ENCODE measurements around the gene PARD6G.

PARD6G gene

DNA sequence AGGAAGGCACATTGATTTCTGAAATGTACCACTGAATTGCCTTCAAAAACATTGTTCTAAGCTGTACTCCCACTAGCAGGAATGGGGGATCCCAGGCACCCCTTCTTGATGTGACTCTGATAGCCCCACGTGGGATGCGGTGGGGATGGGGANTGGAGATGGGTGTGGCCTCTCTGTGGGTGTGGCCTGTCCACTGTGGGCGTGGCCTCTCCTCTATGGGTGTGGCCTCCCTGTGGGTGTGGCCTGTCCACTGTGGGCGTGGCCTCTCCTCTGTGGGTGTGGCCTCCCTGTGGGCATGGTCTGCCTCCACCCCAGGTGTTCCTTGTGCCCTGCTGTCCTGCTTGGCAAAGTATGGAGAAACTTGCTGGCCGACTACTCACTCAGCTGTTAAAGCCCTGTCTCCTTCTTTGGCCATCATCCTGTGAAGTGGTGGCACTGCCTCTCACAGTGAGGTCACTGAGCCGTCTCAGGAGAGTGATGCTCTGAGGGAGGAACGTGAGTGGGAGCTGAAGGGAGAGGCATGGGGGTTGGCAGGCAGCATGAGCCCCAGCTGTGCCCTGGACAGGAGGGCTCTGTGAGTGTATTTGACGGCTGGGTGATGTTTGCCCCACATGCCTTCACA lies 6.7 kb upstream of the PARD6G start:
- no peak overlapping the region for H3K4me3 ChIP-seq (ENCODE audit: low read depth, low read length)
- TF ChIP-seq, protein P1, sequence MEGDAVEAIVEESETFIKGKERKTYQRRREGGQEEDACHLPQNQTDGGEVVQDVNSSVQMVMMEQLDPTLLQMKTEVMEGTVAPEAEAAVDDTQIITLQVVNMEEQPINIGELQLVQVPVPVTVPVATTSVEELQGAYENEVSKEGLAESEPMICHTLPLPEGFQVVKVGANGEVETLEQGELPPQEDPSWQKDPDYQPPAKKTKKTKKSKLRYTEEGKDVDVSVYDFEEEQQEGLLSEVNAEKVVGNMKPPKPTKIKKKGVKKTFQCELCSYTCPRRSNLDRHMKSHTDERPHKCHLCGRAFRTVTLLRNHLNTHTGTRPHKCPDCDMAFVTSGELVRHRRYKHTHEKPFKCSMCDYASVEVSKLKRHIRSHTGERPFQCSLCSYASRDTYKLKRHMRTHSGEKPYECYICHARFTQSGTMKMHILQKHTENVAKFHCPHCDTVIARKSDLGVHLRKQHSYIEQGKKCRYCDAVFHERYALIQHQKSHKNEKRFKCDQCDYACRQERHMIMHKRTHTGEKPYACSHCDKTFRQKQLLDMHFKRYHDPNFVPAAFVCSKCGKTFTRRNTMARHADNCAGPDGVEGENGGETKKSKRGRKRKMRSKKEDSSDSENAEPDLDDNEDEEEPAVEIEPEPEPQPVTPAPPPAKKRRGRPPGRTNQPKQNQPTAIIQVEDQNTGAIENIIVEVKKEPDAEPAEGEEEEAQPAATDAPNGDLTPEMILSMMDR (IDR thresholded peaks at IDR 0.05; ENCODE audit: borderline replicate concordance, insufficient read depth, low read depth, low read length), result no peak

GRCh38 chr18:80253236-80253635 lies 5.9 kb upstream of the PARD6G start:
- TF ChIP-seq, protein P1 (IDR thresholded peaks at IDR 0.05; ENCODE audit: borderline replicate concordance, insufficient read depth, low read depth, low read length), result no peak
- H3K4me3 ChIP-seq (ENCODE audit: low read depth, low read length), result no peak overlapping the region

GRCh38 chr18:80252136-80252535 lies 4.8 kb upstream of the PARD6G start:
- TF ChIP-seq, protein P1 (IDR thresholded peaks at IDR 0.05; ENCODE audit: borderline replicate concordance, insufficient read depth, low read depth, low read length), result no peak
- no peak overlapping the region for H3K4me3 ChIP-seq (ENCODE audit: low read depth, low read length)

GRCh38 chr18:80251700-80252099 lies 4.4 kb upstream of the PARD6G start:
- TF ChIP-seq, protein P1 (IDR thresholded peaks at IDR 0.05; ENCODE audit: borderline replicate concordance, insufficient read depth, low read depth, low read length), result no peak
- no peak overlapping the region for H3K4me3 ChIP-seq (ENCODE audit: low read depth, low read length)

- TF ChIP-seq, protein P1 (IDR thresholded peaks at IDR 0.05; ENCODE audit: borderline replicate concordance, insufficient read depth, low read depth, low read length), result no peak
- H3K4me3 ChIP-seq (ENCODE audit: low read depth, low read length), result no peak overlapping the region
These were observed 3.5 kb upstream of the PARD6G start for GRCh38 chr18:80250740-80251364.

- H3K4me3 ChIP-seq (ENCODE audit: low read depth, low read length), result no peak overlapping the region
- TF ChIP-seq, protein P1 (IDR thresholded peaks at IDR 0.05; ENCODE audit: borderline replicate concordance, insufficient read depth, low read depth, low read length), result no peak
These were observed 2.1 kb upstream of the PARD6G start for GRCh38 chr18:80249217-80250093.
